Lung microvascular endothelial cell (primary cell): ENCODE data around the gene FAM221B. TPM values are rescaled to one million over a fixed set of nuclear protein-coding genes. Genes with fewer than 3 reads are reported as not detected.
A peak's percentile ranks its signal among the peaks of the same experiment; 100 is the strongest.

Experiments used
- DNase-seq, 2 donors: peaks; one replicate each; pipeline versions ENCODE4 v3.0.0 to v3.0.0-alpha.2; 2010; ENCODE audit warnings: low read depth in 2 of 2
- total RNA-seq: library from RNA; depleted of rRNA; stranded (reverse); fragments of >200 nt; gene quantifications from 2 replicates; pipeline ENCODE4 v1.2.1, GENCODE V29; 2014

Gene FAM221B
- total RNA-seq, 1 donor from 2014 or later, result not detected

DNA sequence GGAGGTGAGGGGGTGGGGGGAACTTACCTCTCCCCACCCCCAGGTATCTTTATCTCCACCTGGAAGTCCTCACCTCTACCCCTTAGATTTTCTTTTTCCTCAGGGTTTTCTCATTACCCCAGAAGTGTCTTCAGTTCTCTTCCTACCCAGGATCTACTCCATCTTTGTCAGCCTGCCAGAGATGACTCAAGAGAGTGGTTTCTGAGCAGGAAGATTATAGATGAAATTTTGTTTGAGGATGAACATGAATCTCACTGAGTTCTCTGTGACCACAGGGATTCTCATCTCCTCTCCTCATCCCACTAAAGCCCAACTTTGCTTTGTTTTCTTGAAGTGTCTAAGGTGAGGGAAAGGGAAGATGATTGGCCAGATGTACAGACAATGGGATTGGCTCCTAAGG, 8.5 kb downstream of the FAM221B start:
- DNase-seq, result peak in 1 of 2 donors; percentile 27

DNA sequence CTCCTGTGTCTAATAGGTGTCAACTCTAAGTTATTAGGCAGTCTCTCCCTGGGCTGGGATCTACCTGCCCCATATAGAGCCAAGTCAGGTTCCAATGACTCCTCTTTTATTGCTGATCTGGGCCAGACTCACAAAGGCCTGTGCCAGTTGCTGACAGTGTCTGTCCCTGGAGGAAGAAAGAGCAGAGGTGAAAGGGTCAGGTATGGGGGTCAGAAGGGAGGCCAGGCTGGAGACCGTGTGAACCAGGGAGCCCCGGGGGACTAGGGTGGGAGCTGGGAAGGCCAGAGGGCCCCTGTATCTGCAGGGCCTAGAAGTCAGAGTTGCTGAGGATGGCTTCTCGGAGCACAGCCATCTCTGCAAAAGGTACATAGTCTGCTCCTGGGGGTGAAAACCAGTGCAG, 10.2 kb downstream of the FAM221B start:
- no peak for DNase-seq

DNA sequence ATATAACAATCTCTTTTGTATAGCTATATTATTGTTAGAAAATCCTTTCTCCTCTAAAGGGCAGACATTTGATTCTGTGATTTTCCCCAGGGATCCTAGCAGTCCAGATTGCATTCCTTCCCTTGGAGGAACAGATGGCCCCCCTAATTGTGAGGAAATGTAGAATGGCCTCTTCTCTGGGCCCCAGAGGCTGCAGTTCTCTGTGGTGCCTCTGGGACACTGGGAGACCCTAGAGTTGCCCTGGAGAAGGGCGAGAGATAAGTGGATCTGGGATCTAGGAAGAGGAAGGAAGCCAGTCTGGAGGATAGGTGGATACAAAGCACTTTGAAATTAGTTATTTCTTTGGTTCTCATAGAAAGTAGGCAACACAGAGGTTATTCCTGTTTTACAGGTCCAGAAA, 11.8 kb downstream of the FAM221B start:
- DNase-seq, result no peak

DNA sequence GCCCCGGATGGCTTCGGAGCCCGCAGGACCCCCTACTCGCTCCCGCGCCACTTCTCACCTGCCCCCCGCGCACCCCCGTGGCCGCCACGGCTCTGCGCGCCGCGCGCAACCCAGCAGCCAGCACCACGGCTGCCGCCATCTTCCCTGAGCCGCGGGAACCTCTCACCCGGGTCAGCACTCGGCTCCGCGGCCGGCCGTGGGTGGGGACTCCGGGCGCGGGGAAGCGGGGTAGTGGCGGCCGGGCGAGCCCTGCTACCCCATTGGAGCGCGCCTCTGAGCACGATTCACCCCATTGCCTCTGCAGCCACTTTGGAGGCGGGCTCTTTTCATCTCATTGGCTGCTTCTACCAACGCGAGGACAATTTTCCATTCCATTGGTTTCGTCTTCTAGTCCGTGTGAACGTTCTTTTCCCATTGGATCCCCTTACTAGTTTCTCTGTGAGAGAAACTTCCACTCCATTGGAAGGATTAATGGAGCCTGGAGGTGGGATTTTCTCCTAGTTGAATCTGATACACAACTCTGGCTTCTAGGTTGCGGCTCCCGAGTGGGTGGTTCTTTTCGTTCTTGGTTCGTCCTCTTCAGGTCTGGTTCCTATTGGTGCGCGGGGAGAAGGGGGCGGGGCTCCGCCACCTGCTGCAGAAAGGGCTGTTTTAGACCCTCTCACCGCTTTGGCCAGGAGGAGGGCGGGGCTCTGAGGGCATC, 13.5 kb downstream of the FAM221B start, which contains the start of gene HINT2:
Gene HINT2 (minus strand): TSS at position 202 of the 703 bp plus-strand sequence. CDS start 63 bp downstream, at position 139.
- DNase-seq, result peak; percentile 98 to 99

DNA sequence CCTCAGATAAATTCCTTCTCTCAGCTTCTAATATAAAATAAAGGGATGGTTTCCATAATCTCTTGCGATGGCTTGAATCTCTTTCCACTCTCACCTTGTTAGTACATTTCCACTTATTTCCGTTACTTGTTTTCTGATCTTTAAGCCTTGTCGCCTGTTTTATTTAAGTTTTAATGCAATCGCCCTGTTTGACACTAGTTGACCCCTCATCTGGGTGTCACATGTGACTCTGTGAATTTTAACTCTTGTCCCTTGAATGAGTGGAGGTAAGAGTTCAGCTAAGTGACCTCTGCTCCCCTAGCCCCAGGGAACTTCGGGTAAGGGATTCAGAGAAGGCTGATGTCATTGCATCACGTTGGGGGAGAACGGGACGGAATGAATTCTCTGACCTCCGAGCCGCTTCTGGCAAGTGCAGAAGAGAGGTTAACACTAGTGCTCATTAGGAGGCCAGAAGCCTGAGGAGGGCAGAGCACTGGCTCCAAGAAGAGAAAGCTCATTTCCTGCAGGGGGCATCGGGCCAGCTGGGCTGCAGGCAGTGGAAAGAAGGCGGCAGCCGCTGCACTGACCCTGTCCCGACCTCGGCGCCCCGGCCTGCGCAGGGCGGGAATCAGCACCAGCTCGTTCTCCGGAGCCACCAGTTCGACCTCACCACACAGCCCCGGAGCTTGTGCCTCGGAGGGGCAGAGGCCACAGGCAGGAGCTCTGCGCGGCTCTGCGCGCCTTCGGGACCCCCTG, 14.3 kb downstream of the FAM221B start:
- peak; percentile 23 to 48 for DNase-seq

DNA sequence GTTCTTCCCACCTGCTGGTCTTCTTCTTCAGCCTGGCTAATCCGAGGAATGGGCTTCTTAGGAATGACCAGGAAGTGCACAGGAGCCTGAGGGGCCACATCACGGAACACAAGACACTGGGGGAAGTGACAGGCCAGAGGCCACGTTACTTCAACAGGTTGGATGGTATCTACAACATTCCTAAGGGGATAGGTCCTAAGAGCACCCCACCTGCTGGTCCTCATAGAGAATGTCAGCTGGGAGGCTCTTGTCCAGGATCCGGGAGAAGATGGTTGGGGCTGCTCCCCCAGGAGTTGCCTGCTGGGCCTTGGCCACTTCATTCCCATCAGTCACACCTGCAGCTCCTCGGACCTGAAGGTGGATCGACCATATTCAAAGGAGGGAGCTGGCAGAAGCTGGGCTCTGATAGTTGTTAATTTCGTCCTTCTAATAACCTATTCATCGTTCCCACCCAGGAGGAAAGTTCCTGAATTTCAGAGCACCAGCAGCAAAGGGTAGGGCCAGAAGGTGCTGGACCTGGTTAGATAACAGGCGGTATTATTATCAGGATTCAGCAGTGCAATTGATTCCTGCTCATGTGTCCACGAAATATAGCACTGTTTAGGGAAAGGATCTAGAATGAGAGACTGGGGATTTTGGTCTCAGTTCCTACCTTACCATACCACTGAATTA, 15.0 kb downstream of the FAM221B start:
- DNase-seq, result peak; percentile 61 to 69

DNA sequence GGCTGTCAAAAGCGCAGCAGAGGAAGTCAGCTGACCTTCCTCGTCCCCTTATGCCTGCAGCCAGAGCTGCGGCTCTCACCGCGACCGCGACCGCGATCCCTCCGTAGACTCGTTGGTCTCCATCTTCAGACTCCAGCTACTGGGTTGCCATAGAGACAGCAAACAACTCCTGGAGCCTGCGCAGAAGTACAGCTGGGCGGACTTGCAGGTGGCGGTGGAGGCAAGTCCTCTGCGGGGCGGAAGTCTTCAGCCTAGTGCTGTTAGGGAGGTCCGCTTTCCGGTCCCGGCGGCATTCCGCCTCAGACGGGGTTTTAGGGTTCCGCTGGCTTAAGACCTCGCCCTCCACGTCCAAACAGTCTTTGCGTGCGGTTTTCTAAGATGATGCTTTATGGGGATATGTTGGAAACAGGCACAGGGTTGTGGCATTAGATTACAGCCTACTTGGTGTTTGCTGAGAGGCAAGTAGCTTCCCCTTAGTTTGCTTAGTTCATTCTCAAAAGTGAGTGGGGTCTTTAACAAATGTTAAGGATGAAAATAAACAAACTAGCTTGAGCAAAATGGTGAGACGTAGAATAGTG, 16.4 kb downstream of the FAM221B start, which contains the start of gene SPAG8:
Gene SPAG8 (minus strand): TSS at position 238 of the 578 bp plus-strand sequence. CDS start 115 bp downstream, at position 123.
- peak; percentile 17 to 96 for DNase-seq

DNA sequence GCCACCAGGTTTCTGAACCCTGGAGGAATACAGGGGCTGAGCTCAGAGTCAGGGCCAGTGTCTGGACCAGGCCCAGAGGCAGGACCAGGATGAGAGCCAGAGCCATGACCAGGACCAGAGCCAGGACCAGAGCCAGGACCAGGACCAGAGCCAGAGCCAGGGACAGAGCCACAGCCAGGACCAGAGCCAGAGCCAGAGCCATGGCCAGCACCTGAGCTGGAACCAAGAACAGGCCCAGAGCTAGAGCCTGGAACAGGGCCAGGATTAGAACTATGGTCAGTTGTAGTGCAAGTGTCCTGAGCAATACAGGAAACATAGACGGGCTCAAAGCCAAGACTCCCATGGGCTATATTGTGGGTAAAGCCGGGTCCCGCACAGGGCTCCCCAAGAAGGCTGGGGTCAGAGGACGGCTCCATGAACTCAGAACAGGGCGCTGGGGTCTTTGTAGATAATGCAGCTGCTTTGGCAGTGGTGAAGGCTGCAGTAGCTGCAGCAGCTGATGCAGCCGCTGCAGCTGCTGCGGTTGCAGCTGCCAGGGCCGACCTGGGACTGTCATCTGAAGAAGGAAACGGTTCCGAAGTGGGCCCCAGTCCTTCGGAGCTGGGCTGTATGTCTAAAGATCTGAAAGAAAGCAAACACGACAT, 17.0 kb downstream of the FAM221B start:
- DNase-seq, result peak; percentile 70 to 75

DNA sequence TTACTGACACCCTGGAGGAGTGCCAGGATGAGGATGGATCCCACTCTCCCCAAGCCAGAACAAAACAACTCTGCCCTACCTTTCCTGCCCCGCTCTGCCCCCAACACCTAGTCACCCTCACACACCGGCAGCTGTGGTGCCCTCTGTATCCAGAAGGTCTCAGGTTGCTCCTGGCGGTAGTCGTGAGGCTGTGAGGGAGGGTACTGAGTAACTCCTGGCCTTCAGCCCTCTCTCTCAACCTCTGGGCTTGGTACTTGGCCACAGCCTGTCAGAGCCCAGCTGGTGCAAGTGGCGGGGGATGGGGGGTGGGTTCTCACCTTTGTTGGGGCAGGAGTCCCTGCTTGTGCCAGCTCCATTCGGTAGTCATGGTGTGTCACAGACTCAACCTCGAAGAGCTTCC, 18.4 kb downstream of the FAM221B start:
- no peak for DNase-seq

DNA sequence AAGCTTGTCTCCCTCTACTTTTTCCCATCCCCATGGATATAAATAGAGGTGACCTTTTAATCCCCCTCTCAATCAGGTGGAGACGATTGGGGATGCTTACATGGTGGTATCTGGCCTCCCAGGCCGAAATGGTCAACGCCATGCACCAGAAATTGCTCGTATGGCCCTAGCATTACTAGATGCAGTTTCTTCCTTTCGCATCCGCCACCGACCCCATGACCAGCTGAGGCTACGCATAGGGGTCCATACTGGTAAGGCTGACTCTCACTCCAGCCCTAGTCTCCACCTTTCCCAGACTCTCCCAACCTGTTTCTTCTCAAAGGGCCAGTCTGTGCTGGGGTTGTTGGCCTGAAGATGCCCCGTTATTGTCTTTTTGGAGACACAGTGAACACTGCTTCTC, 20.1 kb downstream of the FAM221B start:
- no peak for DNase-seq

DNA sequence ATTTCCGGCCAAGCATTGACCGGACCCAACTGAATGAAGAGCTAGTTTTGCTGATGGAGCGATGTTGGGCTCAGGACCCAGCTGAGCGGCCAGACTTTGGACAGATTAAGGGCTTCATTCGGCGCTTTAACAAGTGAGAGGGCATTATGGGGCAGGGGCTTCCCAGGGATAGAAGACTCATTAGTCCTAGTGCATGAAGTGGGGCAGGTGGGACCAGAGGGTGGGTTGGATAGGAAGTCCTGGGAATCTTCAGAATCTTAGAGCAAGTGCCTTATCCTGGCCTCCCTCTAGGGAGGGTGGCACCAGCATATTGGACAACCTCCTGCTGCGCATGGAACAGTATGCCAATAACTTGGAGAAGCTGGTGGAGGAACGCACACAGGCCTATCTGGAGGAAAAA, 22.4 kb downstream of the FAM221B start:
- DNase-seq, result no peak

DNA sequence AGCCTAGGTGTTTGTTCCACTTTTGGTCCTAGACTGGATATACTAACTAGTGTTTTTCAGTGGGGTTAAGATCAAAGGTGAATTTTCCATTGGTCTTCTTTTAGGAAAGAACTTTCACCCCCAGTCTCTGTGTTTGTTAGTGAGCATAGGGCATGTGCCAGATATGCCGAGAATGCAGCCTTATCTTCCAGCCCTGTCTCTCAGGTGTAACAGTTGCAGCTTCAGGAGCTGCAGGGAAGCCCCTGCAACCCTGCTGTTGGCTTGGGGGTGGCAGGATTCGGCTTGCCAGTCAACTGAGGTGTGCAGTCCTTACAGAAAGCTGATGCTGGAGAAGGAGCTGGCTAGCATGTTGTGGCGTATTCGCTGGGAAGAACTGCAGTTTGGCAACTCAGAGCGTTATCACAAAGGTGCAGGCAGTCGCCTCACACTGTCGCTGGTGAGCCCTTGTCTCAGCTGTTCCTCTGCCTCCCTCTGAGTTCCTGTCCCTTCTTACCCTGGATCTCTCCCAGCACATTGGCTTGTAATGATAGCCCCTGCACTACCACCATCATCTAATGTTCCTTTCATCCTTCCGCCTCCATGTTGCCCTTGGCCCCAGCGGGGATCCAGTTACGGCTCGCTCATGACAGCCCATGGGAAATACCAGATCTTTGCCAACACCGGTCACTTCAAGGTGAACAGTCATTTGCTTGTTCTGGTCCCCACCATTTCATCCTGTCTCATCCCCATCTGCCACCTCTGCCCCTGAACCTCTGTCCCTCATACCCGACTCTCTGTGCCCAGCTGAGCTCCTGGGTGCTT, 27.0 kb downstream of the FAM221B start:
- no peak for DNase-seq

DNA sequence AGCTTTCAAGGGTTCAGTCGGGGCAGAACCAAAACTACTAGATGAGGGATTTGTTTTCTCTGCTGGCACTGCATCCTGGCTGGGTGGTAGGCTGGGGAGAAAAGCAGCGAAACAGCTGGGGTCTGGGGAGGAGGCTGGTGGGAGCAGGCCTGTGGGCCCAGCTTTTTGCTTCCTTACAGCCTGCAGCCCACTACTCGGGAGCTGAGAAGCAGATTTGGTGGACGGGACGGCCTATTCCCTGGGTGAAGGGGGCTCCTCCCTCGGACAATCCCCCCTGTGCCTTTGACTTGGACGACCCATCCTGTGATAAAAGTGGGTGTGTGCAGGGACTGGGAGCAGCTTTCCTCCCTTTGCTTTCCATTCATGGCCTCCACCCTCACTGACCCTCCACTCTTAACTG, 28.0 kb downstream of the FAM221B start:
- DNase-seq, result no peak

DNA sequence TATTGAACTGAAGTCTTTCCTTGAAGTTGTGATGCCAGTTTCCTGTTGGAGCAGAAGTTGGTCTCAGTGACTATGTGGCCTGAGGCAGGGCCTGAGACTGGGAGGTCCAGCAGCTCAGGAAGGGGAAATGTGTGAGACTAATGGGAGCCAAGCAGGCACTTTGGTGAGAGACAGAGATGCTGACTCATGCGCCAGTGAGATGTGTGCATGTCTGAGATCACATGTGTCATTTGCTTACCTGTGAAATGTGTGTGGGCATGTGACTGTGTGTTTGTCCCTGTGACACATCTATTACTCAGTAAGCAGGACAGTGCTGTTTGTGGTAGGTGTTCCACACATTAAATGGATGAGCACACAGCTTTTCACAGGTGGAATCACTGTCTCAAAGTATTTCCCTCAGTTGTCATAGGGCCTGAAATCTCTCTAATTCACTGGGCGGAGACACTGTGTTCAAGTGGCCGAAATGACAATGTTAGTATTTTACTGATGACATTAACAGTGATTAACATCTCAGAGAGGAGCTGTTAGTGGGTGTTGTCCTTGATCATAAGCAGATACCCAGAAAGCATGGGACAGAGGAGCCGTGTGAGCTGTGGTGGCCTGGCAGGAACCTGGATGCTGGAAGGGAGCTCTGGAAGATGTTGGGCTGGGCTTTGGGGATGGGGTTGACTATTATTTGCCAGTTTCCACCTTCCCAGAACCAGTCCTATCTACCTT, 29.7 kb downstream of the FAM221B start:
- peak; percentile 51 to 89 for DNase-seq

DNA sequence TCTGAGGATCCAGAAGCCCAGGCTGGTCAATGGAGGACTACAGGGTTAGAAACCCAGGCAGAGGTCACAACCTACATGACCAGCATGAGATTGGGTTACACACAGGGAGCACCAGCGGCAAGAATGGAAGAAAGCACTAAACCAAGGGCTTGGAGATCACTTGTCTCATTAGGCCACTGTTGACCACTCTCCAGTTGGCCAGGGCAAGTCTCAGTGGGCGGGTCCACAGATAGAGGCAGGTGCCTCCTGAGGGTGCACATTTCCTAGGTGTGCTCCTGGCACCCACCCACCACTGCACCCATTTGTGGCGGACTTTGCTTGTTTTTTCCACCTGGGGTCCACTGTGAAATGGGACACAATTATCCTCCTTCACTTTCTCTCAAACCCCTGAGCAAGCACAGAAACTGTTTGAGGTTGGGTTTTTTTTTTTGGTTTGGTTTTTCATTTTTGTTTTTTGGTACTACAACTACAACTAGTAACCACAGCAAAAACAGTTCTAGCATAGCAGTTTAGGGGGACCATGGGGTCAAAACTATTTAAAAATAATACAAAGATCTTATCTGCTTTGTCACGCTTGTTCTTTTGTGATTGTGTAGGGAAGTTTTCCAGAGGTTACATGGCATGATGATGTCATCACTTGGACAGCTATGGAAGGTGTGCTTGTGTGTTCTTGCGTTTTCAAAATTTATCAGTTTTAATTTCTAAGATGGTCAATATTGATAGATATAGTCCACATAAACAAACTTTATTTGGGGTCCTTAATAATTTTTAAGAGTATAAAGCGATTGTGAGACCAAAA, 31.0 kb downstream of the FAM221B start:
- DNase-seq, result peak; percentile 36 to 48

DNA sequence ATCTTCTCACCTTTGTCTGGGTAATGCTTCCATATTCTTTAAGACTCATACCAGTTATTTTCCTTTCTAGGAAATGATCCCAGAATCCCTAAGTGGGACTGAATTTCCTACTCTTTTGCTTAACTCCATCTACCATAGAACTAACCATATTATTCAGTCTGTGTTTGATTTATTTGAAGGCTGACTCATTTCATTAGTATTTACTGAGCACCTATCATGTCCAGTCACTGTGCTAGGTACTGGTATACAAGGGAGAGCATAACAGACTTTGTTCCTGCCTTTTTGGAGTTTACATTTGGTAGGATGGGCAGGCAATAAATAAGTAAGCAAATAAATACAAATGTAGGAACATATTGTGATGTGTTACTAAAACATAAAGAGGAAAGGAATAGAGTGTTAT, 32.8 kb downstream of the FAM221B start:
- no peak for DNase-seq

DNA sequence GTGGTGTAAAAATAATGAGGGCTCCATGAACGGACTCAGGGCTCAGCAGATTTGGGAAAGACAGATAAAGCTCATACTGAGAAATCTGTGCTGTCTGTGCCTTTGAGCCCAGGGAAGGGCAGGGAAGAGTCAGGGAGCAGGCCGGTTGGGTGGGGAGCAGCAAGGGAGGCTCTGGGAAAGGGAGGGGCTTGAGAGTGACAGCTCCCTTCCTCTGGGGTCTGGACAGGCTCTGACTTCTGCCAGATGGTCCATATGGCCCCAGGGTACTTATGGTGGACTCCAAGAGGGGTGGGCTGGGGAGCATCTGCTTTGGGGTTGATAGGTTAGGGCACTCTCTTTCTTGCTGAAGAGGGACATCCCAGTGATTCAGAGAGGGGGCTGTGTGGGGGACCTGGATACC, 35.1 kb downstream of the FAM221B start:
- DNase-seq, result no peak

DNA sequence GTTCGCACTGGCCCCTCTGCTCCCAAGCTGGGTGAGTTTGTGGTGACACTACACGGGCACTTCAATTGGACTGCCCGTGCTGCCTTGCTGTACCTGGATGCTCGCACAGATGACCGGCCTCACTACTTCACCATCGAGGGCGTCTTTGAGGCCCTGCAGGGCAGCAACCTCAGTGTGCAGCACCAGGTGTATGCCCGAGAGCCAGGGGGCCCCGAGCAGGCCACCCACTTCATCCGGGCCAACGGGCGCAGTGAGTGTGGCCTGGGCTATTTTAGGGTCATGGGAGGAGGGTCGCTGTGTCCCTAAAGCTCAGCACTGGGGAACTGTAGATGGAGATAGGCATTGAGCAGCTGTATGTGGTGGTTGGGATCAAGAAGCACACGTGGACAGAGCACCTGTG, 35.7 kb downstream of the FAM221B start:
- no peak for DNase-seq
